ENCODE measurements around the gene EPN2. TPM values are rescaled to one million over a fixed set of nuclear protein-coding genes. Genes with fewer than 3 reads are reported as not detected.

EPN2 gene
- total RNA-seq, 1 experiment from 2014 or later, result 73.1 TPM

- TF ChIP-seq EGR1 (IDR thresholded peaks at IDR 0.05; ENCODE audit: low read depth) (no peak), CEBPB (IDR thresholded peaks at IDR 0.05; ENCODE audit: low read depth) (no peak)
- Histone ChIP-seq H3K4me1 (ENCODE audit: control insufficient read depth in 1 of 2, insufficient read depth in 2 of 2, low read length in 2 of 2) (peaks cover 0 to 5% of the 10 kb centered on the region in 2 experiments; a peak in 1 of 4 replicates), H3K9me3 (ENCODE audit: control insufficient read depth in 1 of 2, insufficient read depth in 1 of 2, low read depth in 1 of 2, low read length in 2 of 2) (no peaks in the 10 kb centered on the region), H3K27ac (ENCODE audit: low read depth, low read length) (no peak overlapping the region), H3K4me3 (replicated peaks in 1 of 2; ENCODE audit: low read depth in 1 of 2, low read length in 2 of 2) (no peak overlapping the region), H3K79me2 (ENCODE audit: insufficient read depth, low read length) (peaks cover 26% of the 10 kb centered on the region; the same call in 1 of the 2 replicates), H3K9ac (ENCODE audit: low read length) (no peak overlapping the region), H3K27me3 (ENCODE audit: insufficient read depth, low read length) (no peaks in the 10 kb centered on the region), H3K36me3 (ENCODE audit: control insufficient read depth in 1 of 2, insufficient read depth in 2 of 2, low read length in 2 of 2) (peaks cover 0 to 4% of the 10 kb centered on the region in 2 experiments; a peak in 3 of 4 replicates), H4K20me1 (ENCODE audit: insufficient read depth) (no peaks in the 10 kb centered on the region), H3K9me2 (ENCODE audit: insufficient read depth) (no peaks in the 10 kb centered on the region), H2AFZ (ENCODE audit: low read depth, low read length, poor library complexity, severe bottlenecking) (no peak overlapping the region), H3K4me2 (ENCODE audit: low read length) (no peak overlapping the region)
- intact Hi-C loops (cut with micrococcal nuclease), result no loop called here
- no peak for DNase-seq (ENCODE audit: low read depth, low spot score)
- POLR2A ChIA-PET, result interaction anchor here (1.1 kb wide), 1 partner anchor 34 kb away, joined by 3 read pairs; no protein-coding TSS in a partner anchor
- CTCF ChIA-PET, result no interaction called here
- RAD21 ChIA-PET (ENCODE audit: low non-redundant PET in 1 of 2, low total read pairs in 2 of 2, uncharacterized antibody in 2 of 2, unreplicated experiment in 2 of 2), result no interaction called here
- no peak for ATAC-seq
- no TSS peak for BruUV-seq (replicated peaks)
These were observed 68.1 kb downstream of the EPN2 start for GRCh38 chr17:19305256-19305655.

GRCh38 chr17:19305761-19306159 lies 68.6 kb downstream of the EPN2 start:
- no peaks in the 10 kb centered on the region for H3K9me3 ChIP-seq (ENCODE audit: control insufficient read depth in 1 of 2, insufficient read depth in 1 of 2, low read depth in 1 of 2, low read length in 2 of 2)
- RAD21 ChIA-PET (ENCODE audit: low non-redundant PET in 1 of 2, low total read pairs in 2 of 2, uncharacterized antibody in 2 of 2, unreplicated experiment in 2 of 2), result no interaction called here
- peaks cover 0 to 7% of the 10 kb centered on the region in 2 experiments; a peak in 3 of 4 replicates for H3K36me3 ChIP-seq (ENCODE audit: control insufficient read depth in 1 of 2, insufficient read depth in 2 of 2, low read length in 2 of 2)
- intact Hi-C loops (cut with micrococcal nuclease), result no loop called here
- CTCF ChIA-PET, result no interaction called here
- no peaks in the 10 kb centered on the region for H3K27me3 ChIP-seq (ENCODE audit: insufficient read depth, low read length)
- peaks cover 0 to 5% of the 10 kb centered on the region in 2 experiments; a peak in 1 of 4 replicates for H3K4me1 ChIP-seq (ENCODE audit: control insufficient read depth in 1 of 2, insufficient read depth in 2 of 2, low read length in 2 of 2)
- H3K4me3 ChIP-seq (replicated peaks in 1 of 2; ENCODE audit: low read depth in 1 of 2, low read length in 2 of 2), result no peak overlapping the region
- no peak for ATAC-seq
- POLR2A ChIA-PET, result interaction anchor here (1.1 kb wide), 1 partner anchor 33 kb away, joined by 3 read pairs; no protein-coding TSS in a partner anchor
- peaks cover 24% of the 10 kb centered on the region; the same call in 1 of the 2 replicates for H3K79me2 ChIP-seq (ENCODE audit: insufficient read depth, low read length)
- no peaks in the 10 kb centered on the region for H4K20me1 ChIP-seq (ENCODE audit: insufficient read depth)
- no peak overlapping the region for H2AFZ ChIP-seq (ENCODE audit: low read depth, low read length, poor library complexity, severe bottlenecking)
- no peak overlapping the region for H3K4me2 ChIP-seq (ENCODE audit: low read length)
- no peak overlapping the region for H3K9ac ChIP-seq (ENCODE audit: low read length)
- no TSS peak for BruUV-seq (replicated peaks)
- DNase-seq (ENCODE audit: low read depth, low spot score), result no peak
- no peaks in the 10 kb centered on the region for H3K9me2 ChIP-seq (ENCODE audit: insufficient read depth)
- no peak overlapping the region for H3K27ac ChIP-seq (ENCODE audit: low read depth, low read length)
- TF ChIP-seq CEBPB (IDR thresholded peaks at IDR 0.05; ENCODE audit: low read depth) (no peak), YY1 (IDR thresholded peaks at IDR 0.05; ENCODE audit: extremely low read depth, insufficient replicate concordance, low read depth, low read length) (no peak), JUND (IDR thresholded peaks at IDR 0.05) (no peak), ELF1 (IDR thresholded peaks at IDR 0.05; ENCODE audit: borderline replicate concordance, low read depth) (no peak), EZH2phosphoT487 (IDR thresholded peaks at IDR 0.05; ENCODE audit: borderline replicate concordance) (no peak), EZH2 (IDR thresholded peaks at IDR 0.05) (no peak), CTCF (IDR thresholded peaks at IDR 0.05 in 2 of 3, conservative IDR thresholded peaks at IDR 0.05 in 1 of 3; ENCODE audit: borderline replicate concordance in 1 of 3, insufficient read depth in 1 of 3, low read depth in 2 of 3, low read length in 2 of 3) (no peak), ATF3 (IDR thresholded peaks at IDR 0.05) (no peak), REST (IDR thresholded peaks at IDR 0.05; ENCODE audit: low read depth) (no peak), RAD21 (IDR thresholded peaks at IDR 0.05; ENCODE audit: low read depth) (no peak), TCF7L2 (IDR thresholded peaks at IDR 0.05; ENCODE audit: borderline replicate concordance, extremely low read depth, insufficient read depth, insufficient read length) (no peak), POLR2A (IDR thresholded peaks at IDR 0.05; ENCODE audit: borderline replicate concordance, extremely low read depth, insufficient read depth, insufficient read length) (no peak), SIN3A (IDR thresholded peaks at IDR 0.05; ENCODE audit: low read depth) (no peak), CBX3 (IDR thresholded peaks at IDR 0.05; ENCODE audit: low read depth) (no peak), ZNF274 (IDR thresholded peaks at IDR 0.05; ENCODE audit: low read depth, low read length) (no peak), EGR1 (IDR thresholded peaks at IDR 0.05; ENCODE audit: low read depth) (no peak)
